ENCODE results near the gene EMP2.
A peak's percentile ranks its signal among the peaks of the same experiment; 100 is the strongest.
"Not testable (repeated sequence)": the region's sequence is repeated elsewhere in the genome, so short reads cannot be mapped to it uniquely, and the experiment has no call there.

EMP2 gene

DNA sequence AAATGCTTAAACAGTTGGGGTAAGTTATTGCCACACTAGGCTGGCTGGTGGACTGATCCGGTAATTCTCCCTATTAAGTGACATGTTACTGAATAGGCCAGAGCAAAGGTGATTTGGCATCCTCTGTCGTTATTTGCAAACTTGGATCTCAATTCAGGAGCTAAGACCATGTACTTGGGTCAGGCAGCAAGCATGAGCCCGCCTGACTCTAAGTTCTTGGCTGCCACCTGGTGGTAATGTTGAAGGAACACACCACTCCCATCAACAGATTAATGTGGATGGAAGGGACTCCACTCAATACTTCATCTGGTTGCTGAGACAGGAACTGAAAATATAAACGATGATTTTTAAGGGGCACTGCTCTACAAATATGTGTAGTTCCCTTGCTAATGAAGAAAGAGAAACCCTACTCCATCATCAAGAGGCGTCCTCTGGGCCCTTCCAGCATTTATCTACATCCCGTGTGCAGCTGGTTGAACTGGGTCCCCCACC, 70.8 kb downstream of the EMP2 start (continued):
- no peak for TF ChIP-seq ZNF146 (tag by site-specific recombination; IDR thresholded peaks at IDR 0.05)
- TF ChIP-seq ZNF10 (tag by site-specific recombination; IDR thresholded peaks at IDR 0.05): peak; percentile 75
- no peak for TF ChIP-seq ZNF211 (tag by site-specific recombination; IDR thresholded peaks at IDR 0.05; ENCODE audit: low read depth)
- TF ChIP-seq, protein P1, sequence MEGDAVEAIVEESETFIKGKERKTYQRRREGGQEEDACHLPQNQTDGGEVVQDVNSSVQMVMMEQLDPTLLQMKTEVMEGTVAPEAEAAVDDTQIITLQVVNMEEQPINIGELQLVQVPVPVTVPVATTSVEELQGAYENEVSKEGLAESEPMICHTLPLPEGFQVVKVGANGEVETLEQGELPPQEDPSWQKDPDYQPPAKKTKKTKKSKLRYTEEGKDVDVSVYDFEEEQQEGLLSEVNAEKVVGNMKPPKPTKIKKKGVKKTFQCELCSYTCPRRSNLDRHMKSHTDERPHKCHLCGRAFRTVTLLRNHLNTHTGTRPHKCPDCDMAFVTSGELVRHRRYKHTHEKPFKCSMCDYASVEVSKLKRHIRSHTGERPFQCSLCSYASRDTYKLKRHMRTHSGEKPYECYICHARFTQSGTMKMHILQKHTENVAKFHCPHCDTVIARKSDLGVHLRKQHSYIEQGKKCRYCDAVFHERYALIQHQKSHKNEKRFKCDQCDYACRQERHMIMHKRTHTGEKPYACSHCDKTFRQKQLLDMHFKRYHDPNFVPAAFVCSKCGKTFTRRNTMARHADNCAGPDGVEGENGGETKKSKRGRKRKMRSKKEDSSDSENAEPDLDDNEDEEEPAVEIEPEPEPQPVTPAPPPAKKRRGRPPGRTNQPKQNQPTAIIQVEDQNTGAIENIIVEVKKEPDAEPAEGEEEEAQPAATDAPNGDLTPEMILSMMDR (tag by site-specific recombination; IDR thresholded peaks at IDR 0.05): peak; percentile 59
- TF ChIP-seq ZBTB17 (tag by site-specific recombination; IDR thresholded peaks at IDR 0.05): 0 out of 2 replicates have a peak, but pooled peaks have one; percentile 28
- no peak for TF ChIP-seq ZNF785 (tag by site-specific recombination; IDR thresholded peaks at IDR 0.05)
- no peak for TF ChIP-seq SP3 (tag by site-specific recombination; IDR thresholded peaks at IDR 0.05)

DNA sequence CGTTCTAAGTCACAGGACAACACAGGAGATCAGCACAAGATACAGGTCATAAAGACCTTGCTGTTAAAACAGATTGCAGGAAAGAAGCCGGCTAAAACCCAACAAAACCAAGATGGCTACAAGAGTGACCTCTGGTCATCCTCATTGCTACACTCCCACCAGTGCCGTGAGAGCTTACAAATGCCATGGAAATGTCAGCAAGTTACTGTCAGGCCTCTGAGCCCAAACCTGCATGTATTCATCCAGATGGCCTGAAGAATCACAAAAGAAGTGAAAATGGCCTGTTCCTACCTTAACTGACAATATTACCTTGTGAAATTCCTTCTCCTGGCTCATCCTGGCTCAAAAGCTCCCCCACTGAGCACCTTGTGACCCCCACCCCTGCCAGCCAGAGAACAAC, 75.1 kb downstream of the EMP2 start:
- CTCF ChIA-PET: interaction anchor here (0.6 to 2.3 kb wide), 7 partner anchors 9 to 413 kb away, joined by 3 to 16 read pairs (median 4); no protein-coding TSS in a partner anchor
- H3K27ac ChIP-seq (ENCODE audit: extremely low read depth, low read depth, low read length); H3K36me3 ChIP-seq (ENCODE audit: control insufficient read depth in 2 of 2, insufficient read depth in 1 of 2, low read length in 2 of 2); H3K4me1 ChIP-seq (ENCODE audit: control insufficient read depth, insufficient read depth, low read length); H3K4me3 ChIP-seq (ENCODE audit: low read depth, low read length); POLR2A ChIA-PET; H3K9me3 ChIP-seq (ENCODE audit: control insufficient read depth, insufficient read depth, low read depth, low read length): not testable (repeated sequence)

DNA sequence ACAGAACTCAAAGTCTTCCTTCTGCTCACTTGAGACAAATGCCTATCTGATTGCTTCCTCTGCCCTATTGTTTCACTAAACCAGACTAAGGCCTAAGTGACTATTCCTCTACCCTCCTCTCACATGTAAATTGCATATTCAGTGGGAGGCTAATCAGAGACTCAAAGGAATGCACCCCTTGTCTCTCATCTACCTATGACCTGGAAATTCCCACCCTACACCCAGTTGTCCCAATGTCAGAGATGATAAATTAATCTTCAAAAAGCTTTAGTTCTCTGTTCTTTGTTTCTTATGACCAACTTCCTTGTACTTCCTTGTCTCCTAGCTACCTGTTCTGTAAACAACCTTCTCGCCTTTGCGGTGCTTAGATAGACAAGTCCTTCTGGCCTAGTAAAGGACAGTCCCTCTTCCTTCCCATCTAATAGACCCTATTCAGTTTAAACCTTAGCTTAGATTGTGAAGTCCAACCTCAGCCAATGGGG, 76.0 kb downstream of the EMP2 start:
- no peak overlapping the region for H3K27ac ChIP-seq (ENCODE audit: extremely low read depth, low read depth, low read length)
- no peaks in the 10 kb centered on the region for H3K36me3 ChIP-seq (ENCODE audit: control insufficient read depth in 2 of 2, insufficient read depth in 1 of 2, low read length in 2 of 2)
- ChIA-PET CTCF (interaction anchor here (0.8 to 2.3 kb wide), 6 partner anchors 10 to 414 kb away, joined by 3 to 16 read pairs (median 4); no protein-coding TSS in a partner anchor), POLR2A (no interaction called here)
- H3K4me3 ChIP-seq (ENCODE audit: low read depth, low read length): no peak overlapping the region
- no peaks in the 10 kb centered on the region for H3K9me3 ChIP-seq (ENCODE audit: control insufficient read depth, insufficient read depth, low read depth, low read length)
- no peak for TF ChIP-seq ZNF169 (tag by site-specific recombination; IDR thresholded peaks at IDR 0.05)
- no peaks in the 10 kb centered on the region for H3K4me1 ChIP-seq (ENCODE audit: control insufficient read depth, insufficient read depth, low read length)

DNA sequence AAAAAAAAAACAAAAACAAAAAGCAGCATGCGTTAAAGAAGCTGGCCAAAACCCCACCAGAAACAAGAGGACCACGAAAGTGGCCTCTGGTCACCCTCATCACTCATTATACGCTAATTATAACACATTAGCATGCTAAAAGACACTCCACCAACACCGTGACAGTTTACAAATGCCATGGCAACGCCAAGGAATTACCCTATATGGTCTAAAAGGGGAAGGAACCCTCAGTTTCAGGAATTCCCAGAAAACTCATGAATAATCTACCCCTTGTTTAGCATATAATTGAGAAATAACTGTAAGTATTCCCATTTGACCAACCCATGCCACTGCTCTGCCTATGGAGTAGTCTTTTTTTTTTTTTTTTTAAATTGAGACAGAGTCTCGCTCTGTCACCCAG, 77.6 kb downstream of the EMP2 start:
- Histone ChIP-seq H3K36me3 (ENCODE audit: control insufficient read depth in 2 of 2, insufficient read depth in 1 of 2, low read length in 2 of 2) (no peaks in the 10 kb centered on the region), H3K27ac (ENCODE audit: extremely low read depth, low read depth, low read length) (no peak overlapping the region), H3K4me1 (ENCODE audit: control insufficient read depth, insufficient read depth, low read length) (no peaks in the 10 kb centered on the region), H3K4me3 (ENCODE audit: low read depth, low read length) (no peak overlapping the region), H3K9me3 (ENCODE audit: control insufficient read depth, insufficient read depth, low read depth, low read length) (no peaks in the 10 kb centered on the region)
- no peak for TF ChIP-seq SETDB1 (IDR thresholded peaks at IDR 0.05; ENCODE audit: insufficient read length, low read length)
- no peak for TF ChIP-seq MEIS1 (CRISPR knock-in tag; IDR thresholded peaks at IDR 0.05; ENCODE audit: borderline replicate concordance)
- no peak for TF ChIP-seq MYNN (tag by site-specific recombination; IDR thresholded peaks at IDR 0.05; ENCODE audit: borderline replicate concordance)
- no peak for TF ChIP-seq ZNF366 (tag by site-specific recombination; conservative IDR thresholded peaks at IDR 0.05)
- TF ChIP-seq, protein P2, sequence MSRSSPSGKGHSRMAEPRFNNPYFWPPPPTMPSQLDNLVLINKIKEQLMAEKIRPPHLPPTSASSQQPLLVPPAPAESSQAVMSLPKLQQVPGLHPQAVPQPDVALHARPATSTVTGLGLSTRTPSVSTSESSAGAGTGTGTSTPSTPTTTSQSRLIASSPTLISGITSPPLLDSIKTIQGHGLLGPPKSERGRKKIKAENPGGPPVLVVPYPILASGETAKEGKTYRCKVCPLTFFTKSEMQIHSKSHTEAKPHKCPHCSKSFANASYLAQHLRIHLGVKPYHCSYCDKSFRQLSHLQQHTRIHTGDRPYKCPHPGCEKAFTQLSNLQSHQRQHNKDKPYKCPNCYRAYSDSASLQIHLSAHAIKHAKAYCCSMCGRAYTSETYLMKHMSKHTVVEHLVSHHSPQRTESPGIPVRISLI (tag by site-specific recombination; IDR thresholded peaks at IDR 0.05): no peak
- TF ChIP-seq ZNF112 (tag by site-specific recombination; IDR thresholded peaks at IDR 0.05): no peak
- TF ChIP-seq ZNF133 (tag by site-specific recombination; IDR thresholded peaks at IDR 0.05): no peak
- TF ChIP-seq ZNF521 (tag by site-specific recombination; IDR thresholded peaks at IDR 0.05): no peak
- TF ChIP-seq, protein P3, sequence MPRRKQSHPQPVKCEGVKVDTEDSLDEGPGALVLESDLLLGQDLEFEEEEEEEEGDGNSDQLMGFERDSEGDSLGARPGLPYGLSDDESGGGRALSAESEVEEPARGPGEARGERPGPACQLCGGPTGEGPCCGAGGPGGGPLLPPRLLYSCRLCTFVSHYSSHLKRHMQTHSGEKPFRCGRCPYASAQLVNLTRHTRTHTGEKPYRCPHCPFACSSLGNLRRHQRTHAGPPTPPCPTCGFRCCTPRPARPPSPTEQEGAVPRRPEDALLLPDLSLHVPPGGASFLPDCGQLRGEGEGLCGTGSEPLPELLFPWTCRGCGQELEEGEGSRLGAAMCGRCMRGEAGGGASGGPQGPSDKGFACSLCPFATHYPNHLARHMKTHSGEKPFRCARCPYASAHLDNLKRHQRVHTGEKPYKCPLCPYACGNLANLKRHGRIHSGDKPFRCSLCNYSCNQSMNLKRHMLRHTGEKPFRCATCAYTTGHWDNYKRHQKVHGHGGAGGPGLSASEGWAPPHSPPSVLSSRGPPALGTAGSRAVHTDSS (tag by site-specific recombination; IDR thresholded peaks at IDR 0.05): no peak
- TF ChIP-seq, protein P4, sequence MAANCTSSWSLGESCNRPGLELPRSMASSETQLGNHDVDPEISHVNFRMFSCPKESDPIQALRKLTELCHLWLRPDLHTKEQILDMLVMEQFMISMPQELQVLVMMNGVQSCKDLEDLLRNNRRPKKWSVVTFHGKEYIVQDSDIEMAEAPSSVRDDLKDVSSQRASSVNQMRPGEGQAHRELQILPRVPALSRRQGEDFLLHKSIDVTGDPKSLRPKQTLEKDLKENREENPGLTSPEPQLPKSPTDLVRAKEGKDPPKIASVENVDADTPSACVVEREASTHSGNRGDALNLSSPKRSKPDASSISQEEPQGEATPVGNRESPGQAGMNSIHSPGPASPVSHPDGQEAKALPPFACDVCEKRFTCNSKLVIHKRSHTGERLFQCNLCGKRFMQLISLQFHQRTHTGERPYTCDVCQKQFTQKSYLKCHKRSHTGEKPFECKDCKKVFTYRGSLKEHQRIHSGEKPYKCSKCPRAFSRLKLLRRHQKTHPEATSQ (tag by site-specific recombination; IDR thresholded peaks at IDR 0.05): no peak
- no peak for TF ChIP-seq ZFP3 (tag by site-specific recombination; IDR thresholded peaks at IDR 0.05; ENCODE audit: low read depth)
- TF ChIP-seq ZNF132 (tag by site-specific recombination; IDR thresholded peaks at IDR 0.05; ENCODE audit: borderline replicate concordance): no peak
- no peak for TF ChIP-seq ZNF76 (tag by site-specific recombination; IDR thresholded peaks at IDR 0.05; ENCODE audit: borderline replicate concordance, low read depth)
- no peak for TF ChIP-seq ZNF48 (tag by site-specific recombination; IDR thresholded peaks at IDR 0.05)
- no peak for TF ChIP-seq SCRT2 (tag by site-specific recombination; IDR thresholded peaks at IDR 0.05)
- CTCF ChIA-PET: no interaction called here
- POLR2A ChIA-PET: no interaction called here
